ENCODE data around the gene RTN3. TPM values are rescaled to one million over a fixed set of nuclear protein-coding genes. Genes with fewer than 3 reads are reported as not detected.
A peak's percentile ranks its signal among the peaks of the same experiment; 100 is the strongest.

RTN3 gene
- total and polyA plus RNA-seq, 12 donors = 31.1 to 72.0 (median 50.6) TPM

DNA sequence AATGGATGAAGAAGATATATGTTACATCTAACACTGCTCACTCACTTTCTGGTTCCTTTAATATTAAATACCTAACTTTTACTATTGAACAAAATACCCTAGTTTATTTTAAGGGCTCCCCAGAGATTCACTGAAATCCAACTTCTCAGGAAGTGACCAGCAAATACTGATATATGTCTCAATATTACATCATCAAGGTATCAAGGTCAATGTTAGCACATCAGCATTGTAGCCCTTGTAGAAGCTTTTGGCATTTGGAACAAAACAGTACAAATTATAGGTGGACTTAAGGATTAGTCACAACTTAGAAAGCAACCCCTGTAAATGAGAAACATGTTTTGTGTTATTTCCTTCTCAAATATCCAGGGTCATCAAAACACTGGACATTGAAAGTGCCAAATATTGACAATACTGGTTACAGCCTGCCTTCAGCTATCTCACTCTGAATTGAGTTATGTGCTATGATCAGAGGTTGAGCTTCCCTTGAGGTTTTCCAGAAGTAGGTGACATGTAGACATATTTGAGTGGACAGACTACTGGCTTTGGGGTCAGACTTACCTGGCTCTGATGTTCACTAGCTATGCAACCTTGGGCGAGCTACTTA lies 8.3 kb upstream of the RTN3 start:
- ATAC-seq = no peak
- no peaks in the 10 kb centered on the region for H3K27me3 ChIP-seq
- no peak overlapping the region for H3K4me3 ChIP-seq
- H3K27ac ChIP-seq = peak overlapping the region in 7 of 10 donors; percentile 5 to 99 (median 52)
- H3K4me1 ChIP-seq = peaks cover 0 to 46% (median 27%) of the 10 kb centered on the region in 9 donors
- WGBS, 2 donors = 87 to 91% methylated on average over 1 of the region's 1 CpG
- H3K9me3 ChIP-seq = no peaks in the 10 kb centered on the region
- TF ChIP-seq CTCF (IDR thresholded peaks at IDR 0.05) = no peak
- DNase-seq = no peak
- intact Hi-C loops (cut with DNase I) = loop anchor here in 1 of 10 donors (5.0 kb wide), 1 partner anchor 64 kb away; no protein-coding TSS in a partner anchor
- H3K36me3 ChIP-seq = peaks cover 0 to 4% (median 0%) of the 10 kb centered on the region in 9 donors

DNA sequence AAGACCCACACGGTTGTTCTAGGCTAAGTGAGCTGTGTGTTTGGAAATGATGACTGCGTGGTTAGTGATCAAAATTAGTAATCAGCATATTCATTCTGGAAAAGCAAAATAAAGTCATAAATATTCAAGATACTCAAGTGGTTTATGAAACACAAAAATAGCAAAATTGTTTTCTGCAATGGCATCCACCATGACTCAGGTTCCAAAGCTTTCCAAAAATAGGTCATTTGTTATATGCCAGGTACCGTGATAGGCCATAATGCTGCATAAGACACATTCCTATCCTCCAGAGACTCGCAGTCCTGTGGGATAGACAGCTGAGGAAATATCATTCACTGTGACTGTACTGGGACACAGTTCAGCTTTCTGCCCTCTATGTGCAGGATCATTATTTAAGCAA lies 7.7 kb upstream of the RTN3 start:
- H3K27ac ChIP-seq = peak overlapping the region in 7 of 10 donors; percentile 5 to 99 (median 52)
- no peak overlapping the region for H3K4me3 ChIP-seq
- H3K9me3 ChIP-seq = no peaks in the 10 kb centered on the region
- peaks cover 0 to 40% (median 22%) of the 10 kb centered on the region in 9 donors for H3K4me1 ChIP-seq
- 58 to 70% methylated on average over 4 of the region's 4 CpGs for WGBS, 2 donors
- no peaks in the 10 kb centered on the region for H3K27me3 ChIP-seq
- no peak for TF ChIP-seq CTCF (IDR thresholded peaks at IDR 0.05)
- peak in 1 of 8 donors; percentile 11 for ATAC-seq
- no peak for DNase-seq
- H3K36me3 ChIP-seq = peaks cover 0 to 4% (median 0%) of the 10 kb centered on the region in 9 donors
- intact Hi-C loops (cut with DNase I) = loop anchor here in 1 of 10 donors (5.0 kb wide), 1 partner anchor 64 kb away; no protein-coding TSS in a partner anchor

DNA sequence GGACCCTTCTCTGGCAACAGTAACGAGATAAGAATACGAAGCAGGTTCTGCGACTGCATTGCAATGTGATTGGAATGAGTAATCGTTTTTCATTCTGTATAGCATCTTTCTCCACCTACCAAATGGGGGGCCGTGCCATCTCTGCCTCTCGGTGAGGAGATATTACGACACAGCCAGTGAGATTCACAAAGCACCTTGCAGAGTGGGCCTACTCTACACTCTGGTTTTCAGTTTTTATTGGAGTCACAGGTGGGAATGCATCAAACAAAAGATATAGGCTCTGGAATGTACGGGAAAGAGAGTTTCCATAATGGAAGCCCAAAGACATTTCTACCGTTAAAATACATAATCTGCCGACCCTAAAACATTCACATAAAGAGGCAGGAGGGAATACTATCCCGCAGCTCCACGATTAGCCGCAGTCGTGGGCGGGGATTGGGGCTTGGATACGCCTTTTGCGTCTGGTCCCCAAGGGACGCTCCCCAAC lies 423 bp upstream of the RTN3 start:
- ATAC-seq = peak in 4 of 8 donors; percentile 1 to 6 (median 2)
- DNase-seq = no peak
- Histone ChIP-seq H3K4me1 (peaks cover 0 to 42% (median 19%) of the 10 kb centered on the region in 9 donors), H3K27me3 (no peaks in the 10 kb centered on the region), H3K27ac (peak overlapping the region in 9 of 10 donors; percentile 90 to 97 (median 93)), H3K9me3 (no peaks in the 10 kb centered on the region), H3K36me3 (no peaks in the 10 kb centered on the region), H3K4me3 (peak overlapping the region in 9 of 10 donors; percentile 61 to 95 (median 88))
- no peak for TF ChIP-seq CTCF (IDR thresholded peaks at IDR 0.05)
- 6 to 7% methylated on average over 18 of the region's 18 CpGs for WGBS, 2 donors
- intact Hi-C loops (cut with DNase I) = loop anchor here in 1 of 10 donors (5.0 kb wide), 1 partner anchor 56 kb away; no protein-coding TSS in a partner anchor

GRCh38 chr11:63682066-63683021 lies 1.0 kb downstream of the RTN3 start:
- peak overlapping the region; percentile 61 to 96 (median 88) for H3K4me3 ChIP-seq
- H3K9me3 ChIP-seq = no peaks in the 10 kb centered on the region
- peaks cover 2 to 54% (median 25%) of the 10 kb centered on the region in 9 donors for H3K4me1 ChIP-seq
- ATAC-seq = peak in 3 of 8 donors; percentile 24 to 35 (median 27)
- intact Hi-C loops (cut with DNase I) = loop anchor here in 1 of 10 donors (5.0 kb wide), 1 partner anchor 55 kb away; no protein-coding TSS in a partner anchor
- peak in 1 of 2 donors; percentile 22 for DNase-seq
- no peaks in the 10 kb centered on the region for H3K27me3 ChIP-seq
- H3K36me3 ChIP-seq = no peaks in the 10 kb centered on the region
- H3K27ac ChIP-seq = peak overlapping the region; percentile 42 to 97 (median 92)
- peak in 1 of 9 donors; percentile 17 for TF ChIP-seq CTCF (IDR thresholded peaks at IDR 0.05)
- WGBS, 2 donors = 6 to 7% methylated on average over 19 of the region's 19 CpGs

Data from heart right ventricle (tissue), 16 donors.